Measurements from ENCODE around the gene FIBP.

DNA sequence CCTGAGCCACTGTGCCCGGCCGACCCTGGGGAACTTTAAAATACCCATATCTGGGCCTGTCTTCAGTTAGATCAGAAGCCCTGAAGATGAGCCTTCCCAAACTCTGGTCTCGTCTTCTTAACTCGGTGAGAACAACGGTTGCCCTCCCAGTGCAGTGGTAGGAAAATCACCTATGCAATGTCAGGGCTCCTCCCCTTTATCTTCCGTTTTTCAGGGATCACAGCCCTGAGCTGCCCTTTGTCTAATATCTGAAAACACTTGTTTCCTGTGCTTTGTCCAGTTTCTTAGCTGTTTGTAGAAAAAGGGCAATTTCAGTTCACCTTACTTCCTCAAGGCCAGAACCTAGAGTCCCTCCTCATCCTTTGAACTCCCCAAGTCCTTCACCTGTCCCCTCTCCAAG, 40.4 kb upstream of the FIBP start:
- TF ChIP-seq, protein P1, sequence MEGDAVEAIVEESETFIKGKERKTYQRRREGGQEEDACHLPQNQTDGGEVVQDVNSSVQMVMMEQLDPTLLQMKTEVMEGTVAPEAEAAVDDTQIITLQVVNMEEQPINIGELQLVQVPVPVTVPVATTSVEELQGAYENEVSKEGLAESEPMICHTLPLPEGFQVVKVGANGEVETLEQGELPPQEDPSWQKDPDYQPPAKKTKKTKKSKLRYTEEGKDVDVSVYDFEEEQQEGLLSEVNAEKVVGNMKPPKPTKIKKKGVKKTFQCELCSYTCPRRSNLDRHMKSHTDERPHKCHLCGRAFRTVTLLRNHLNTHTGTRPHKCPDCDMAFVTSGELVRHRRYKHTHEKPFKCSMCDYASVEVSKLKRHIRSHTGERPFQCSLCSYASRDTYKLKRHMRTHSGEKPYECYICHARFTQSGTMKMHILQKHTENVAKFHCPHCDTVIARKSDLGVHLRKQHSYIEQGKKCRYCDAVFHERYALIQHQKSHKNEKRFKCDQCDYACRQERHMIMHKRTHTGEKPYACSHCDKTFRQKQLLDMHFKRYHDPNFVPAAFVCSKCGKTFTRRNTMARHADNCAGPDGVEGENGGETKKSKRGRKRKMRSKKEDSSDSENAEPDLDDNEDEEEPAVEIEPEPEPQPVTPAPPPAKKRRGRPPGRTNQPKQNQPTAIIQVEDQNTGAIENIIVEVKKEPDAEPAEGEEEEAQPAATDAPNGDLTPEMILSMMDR (conservative IDR thresholded peaks at IDR 0.05; ENCODE audit: low read depth, low read length), result no peak
- no peak for TF ChIP-seq EZH2 (IDR thresholded peaks at IDR 0.05; ENCODE audit: low read length, unreplicated experiment)
